GM20000 (cell line): ENCODE results near the gene MTAP.

Source experiments
- DNase-seq: peaks from one replicate; pipeline ENCODE4 v3.0.0; 2012; ENCODE audit warnings: low spot score
- CTCF ChIP-seq: IDR thresholded peaks from 2 replicates; pipeline ENCODE4 v1.5.1; 2012; ENCODE audit warnings: mild to moderate bottlenecking, control low read depth; ENCODE audit errors: extremely low read depth, missing control alignments

MTAP gene

GRCh38 chr9:21969011-21969940 is 166.8 kb downstream of the MTAP start:
- TF ChIP-seq CTCF = no peak
- DNase-seq = no peak

GRCh38 chr9:21969951-21970799 is 167.7 kb downstream of the MTAP start:
- DNase-seq = no peak
- TF ChIP-seq CTCF = no peak

GRCh38 chr9:21970800-21971640 is 168.6 kb downstream of the MTAP start:
- no peak for TF ChIP-seq CTCF
- no peak for DNase-seq

GRCh38 chr9:21972361-21972760 is 169.9 kb downstream of the MTAP start:
- no peak for TF ChIP-seq CTCF
- DNase-seq = no peak

GRCh38 chr9:21974343-21974721 is 171.9 kb downstream of the MTAP start:
- TF ChIP-seq CTCF = no peak
- no peak for DNase-seq

GRCh38 chr9:21974722-21975409 is 172.4 kb downstream of the MTAP start:
- DNase-seq = peak; percentile 65
- no peak for TF ChIP-seq CTCF
